Measurements from ENCODE around the gene RALBP1.
"Not testable (repeated sequence)": the region's sequence is repeated elsewhere in the genome, so short reads cannot be mapped to it uniquely, and the experiment has no call there.

RALBP1 gene
- 54.0 reads per million, percentile 70 among the genes with 10 or more reads in this experiment for total RNA-seq

DNA sequence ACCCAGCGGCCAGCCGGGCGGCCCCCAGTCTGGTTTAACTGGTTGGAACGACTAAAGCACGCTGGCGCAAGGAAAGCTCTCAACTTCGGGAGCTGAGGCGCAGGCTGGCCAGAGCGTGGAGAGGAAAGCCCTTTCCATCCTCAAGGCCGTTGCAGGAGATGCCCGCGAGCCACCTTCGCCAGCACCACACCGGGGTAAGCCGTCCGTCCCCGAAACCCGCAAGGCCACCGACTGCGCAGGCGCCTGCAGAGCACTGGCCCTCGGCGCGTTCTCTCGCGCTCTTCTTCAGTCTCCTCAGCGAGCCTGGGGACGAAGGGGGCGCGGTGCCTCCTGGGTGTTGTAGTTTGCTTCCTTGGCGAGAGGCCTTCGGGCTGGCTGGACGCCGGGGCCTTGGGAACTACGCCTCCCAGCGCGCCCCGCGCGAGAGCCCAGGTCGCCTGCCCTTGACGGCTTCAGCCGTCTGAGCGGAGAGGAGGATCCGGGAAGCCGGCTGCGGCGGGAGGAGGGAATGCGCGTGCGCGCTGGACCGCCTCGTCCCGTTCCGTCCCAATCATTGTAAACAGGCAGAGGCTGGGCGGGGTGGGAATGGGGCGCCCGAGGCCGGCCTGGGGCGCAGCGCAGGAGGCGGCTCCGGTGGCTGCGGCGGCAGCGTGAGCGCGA, at the start of gene RALBP1:
Gene RALBP1, plus strand, starts transcription at position 531 of the 660 bp plus-strand sequence. CDS start 37,533 bp downstream, outside the sequence.
- peak; percentile 98 for DNase-seq

DNA sequence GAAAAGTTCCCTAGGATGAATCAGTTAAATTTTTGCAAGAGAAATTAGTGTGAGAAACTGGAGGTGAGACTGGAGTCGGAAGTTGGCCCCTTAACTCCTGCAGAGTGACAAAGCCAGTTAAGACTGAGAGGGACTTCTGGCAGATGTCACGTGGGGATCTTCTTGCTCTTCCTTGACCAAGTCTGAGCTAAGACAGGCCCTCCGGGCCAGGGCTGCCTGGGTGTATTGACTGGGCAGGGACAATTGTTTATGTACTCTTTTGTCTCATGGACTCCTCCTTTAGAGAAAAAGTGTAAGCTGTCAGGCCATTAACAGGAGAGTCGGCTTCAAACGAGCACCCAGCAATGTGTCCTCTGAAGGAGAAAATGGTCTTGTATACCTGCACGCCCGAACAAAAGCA, 48.6 kb upstream of the RALBP1 start:
- no peak for DNase-seq

DNA sequence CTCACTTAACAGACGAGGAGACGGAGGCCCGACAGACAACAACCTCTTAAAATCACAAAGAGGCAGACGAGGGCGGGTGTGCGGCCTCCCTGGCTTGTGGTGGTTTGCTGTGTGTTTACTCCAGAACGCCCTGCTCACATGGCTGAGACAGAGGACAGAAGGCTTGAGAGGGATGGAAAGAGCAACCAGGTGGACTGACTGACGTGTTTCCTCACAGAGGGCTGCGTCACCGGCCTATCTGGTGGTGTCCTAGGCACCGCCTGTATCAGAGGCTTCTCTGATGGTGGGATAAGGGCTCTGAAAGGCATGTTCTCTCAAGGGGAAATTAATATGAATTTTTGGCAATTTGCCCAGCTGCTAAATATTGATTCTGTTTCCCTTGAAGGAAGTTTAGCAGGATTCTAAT, 47.0 kb upstream of the RALBP1 start:
- DNase-seq, result no peak

DNA sequence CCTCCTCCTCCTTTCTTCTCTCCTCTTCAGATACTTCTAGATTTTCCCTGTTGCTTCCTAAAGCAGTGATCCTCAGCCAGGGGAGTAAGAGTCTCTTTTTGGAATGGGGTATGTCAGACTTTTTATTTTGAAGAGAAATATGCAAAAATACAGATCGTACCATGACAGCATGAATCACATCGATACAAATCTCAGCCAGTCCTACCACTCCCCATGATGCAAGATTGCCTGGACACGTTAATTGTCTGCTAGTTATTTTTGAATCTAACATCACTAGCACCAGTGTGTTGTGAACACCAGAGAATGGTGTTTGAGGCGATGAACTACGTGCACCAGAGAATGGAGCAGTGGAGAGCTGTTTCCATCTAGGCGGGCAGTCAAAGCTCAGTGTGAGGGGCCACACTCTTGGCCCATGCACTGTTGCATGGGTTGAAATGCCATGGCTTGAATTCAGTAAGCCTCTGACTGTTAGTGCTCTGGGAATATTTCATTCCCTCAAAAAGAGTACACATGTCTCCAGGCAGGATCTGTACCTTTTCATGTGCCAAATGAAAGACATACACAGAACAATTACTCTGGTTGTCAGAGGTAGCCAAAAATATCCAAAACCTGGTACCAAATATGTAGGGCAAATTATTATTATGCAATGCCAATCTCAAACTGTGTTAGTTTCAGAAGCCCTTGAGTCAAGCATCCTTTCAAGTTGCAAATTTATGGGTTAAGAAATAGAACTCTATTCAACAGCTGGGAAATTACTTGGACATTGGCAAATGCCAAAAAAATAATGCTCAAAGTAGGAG, 46.3 kb upstream of the RALBP1 start:
- DNase-seq, result no peak

DNA sequence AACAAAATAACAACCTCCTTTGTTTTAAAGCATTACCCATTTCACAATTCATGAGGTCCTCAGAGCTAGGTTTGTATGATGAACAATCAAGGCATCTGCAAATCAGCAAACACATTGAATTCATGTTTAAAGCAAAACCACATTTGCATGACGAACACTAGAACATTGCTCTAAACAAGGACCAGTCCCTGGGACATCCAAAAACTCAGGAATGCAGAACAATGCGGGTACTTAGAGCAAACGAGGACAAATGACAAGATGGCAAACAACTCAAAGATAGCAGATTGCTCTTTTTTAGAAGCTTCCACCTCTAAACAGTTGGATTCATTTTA, 45.7 kb upstream of the RALBP1 start:
- DNase-seq, result no peak

DNA sequence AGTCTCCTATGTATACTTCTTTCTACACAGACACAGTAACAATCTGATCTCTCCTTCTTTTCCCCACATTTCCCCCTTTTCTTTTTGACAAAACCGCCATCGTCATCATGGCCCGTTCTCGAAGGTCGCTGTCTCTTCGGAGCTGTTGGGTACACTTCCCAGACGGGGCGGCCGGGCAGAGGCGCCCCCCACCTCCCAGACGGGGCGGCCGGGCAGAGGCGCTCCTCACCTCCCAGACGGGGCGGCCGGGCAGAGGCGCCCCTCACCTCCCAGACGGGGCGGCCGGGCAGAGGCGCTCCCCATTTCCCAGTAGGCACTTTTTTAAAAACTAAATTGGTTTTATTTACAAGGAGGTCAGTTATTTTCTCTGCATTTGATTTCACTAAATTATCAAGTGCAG, 45.0 kb upstream of the RALBP1 start:
- DNase-seq, result not testable (repeated sequence)

DNA sequence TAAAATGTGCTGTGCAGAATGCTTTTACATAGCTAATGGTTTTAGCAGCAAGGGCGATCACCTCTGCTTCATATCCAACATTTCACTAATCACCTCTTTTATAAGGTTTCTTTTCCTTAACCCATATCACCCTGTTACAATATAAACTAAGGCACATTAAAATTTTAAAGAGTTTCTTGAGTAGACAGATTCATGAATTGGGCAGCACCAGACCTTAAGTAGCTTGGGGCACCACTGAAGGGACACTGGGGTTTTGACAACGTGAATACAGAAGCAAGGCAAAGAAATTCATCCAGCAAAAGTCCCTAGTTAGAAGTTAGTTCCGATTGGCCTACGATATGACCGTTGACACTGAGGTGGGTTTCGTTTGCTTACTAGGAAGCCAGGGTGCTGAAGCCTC, 44.0 kb upstream of the RALBP1 start:
- no peak for DNase-seq

DNA sequence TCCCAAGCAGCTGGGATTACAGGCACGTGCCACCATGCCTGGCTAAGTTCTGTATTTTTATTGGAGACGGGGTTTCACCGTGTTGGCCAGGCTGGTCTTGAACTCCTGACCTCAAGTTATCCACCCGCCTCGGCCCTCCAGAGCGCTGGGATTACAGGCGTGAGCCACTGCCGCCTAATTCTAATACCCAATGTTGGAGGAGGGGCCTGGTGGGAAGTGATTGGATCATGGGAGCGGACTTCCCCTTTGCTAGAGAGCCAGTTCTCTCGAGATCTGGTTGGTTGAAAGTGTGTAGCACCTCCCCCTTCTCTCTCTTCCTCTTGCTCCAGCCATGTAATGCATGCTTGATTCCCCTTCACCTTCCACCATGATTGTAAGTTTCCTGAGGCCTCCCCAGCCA, 42.2 kb upstream of the RALBP1 start:
- not testable (repeated sequence) for DNase-seq

DNA sequence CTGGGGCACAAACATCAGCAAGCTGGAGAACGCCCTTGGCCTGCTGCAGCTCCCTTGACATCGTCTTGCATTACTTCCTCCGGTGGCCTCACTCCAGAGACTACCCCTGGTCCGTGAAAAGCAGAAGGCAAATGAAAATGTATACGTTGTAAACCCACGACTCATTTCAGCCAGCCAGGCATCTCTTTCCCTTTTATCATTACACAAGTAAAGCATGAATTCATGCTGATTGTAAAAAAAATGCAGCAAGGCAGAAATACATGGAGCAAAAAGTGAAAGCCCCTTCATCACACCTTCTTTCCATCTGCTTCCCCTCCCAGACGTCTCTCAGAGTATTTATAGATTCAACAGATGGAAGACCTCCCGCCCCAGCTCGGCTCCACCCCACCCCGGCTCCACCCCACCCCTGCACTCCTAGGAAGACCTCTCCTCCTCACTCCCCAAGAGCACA, 41.6 kb upstream of the RALBP1 start:
- no peak for DNase-seq

DNA sequence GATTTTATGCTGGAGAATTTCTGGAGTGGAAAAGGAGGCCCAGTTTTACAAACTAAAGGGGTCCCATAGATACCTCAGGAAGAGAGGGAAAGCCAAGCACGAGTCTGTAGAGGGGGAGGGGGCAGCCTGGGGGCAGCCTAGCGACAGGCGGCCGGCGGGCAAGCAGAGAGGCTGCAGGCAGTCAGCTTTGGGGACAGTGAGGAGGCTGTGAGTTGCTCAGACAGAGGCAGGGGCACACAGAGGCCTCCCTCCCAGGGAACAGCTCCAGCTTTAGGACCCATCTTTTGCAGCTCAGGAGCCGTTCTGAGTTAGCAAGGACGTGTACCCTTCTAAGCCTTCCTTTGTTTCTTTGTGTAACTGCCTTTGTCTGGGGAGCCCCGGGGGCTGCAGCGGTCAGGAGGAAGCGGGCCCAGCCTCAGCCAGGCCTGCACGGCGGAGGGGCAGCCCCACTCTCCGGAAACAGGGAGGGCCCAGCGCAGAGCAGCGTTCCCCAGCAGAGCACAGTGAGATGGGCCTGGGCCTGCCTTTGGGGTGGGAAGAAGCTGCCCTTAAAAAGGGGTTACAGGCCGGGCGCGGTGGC, 41.1 kb upstream of the RALBP1 start:
- DNase-seq, result no peak

DNA sequence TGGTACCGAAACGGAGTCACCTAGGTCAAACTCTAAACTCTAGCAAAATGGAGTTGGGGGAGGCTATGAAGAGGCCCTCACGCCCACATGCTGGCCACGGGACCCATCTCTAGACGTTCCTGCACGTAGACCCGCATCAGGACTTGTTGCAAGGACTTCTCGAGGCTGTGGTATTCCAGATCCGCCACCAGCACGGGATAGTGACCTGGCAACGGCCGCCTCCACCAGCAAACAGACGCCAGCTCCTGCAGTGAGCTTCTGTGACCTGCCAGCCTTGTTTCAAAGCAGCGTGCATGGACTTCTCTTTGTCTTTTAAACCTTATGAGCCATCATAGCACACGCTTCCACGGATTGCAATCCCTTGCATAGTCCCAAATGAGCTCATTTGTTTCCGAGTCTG, 40.3 kb upstream of the RALBP1 start:
- no peak for DNase-seq

DNA sequence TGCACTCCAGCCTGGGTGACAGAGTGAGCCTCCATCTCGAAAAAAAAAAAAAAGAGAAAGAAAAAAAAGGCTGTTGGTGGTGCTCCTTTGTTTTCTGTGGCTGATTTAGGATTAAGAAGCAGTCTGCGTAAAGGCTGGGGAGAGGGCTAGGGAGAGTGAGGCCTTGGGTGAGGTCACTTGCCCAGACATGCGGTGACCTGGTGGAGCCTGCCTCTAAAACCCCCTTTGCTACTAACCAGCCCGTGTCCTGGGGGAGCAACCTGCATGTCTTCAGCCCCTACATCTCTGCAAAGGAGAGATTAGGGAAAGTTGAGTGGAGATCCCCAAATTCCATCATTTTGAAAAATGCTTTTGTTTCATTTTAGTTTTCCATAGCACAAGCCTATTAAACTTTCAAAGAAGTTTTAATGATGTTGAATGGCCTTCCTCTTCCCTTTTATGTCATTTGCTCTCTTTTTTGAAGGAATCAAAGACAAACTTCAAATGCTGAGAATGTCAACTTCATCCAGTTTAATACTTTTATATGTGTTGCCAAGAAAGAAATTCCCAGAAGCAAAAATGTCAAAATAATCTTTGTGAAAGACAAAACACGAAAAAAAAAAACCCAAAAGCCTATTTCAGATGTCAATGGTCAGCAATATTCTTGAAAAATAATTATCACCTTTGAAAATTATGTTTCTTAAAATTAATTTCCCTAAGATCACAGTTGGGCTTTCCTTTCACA, 38.9 kb upstream of the RALBP1 start:
- DNase-seq, result no peak

DNA sequence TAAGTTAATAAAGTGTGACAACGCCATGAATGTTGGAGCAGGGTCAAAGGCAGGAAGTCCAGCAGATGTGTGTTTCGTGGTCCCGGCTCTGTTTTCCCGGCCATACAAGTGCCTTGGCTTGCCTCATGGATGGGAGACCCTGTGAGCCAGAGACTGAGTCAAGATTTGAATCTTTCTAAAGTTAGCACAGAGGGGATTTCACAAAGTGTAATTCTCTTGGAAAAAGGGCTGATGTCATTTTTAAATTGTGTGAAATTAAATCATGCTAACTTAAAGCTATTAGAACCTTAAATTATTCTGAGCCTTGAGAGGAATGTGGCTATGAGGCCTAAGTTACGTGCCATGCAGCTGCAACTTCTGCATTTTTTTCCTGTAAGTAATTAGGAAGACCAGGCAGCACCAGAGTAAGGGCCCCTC, 38.3 kb upstream of the RALBP1 start:
- DNase-seq, result no peak

DNA sequence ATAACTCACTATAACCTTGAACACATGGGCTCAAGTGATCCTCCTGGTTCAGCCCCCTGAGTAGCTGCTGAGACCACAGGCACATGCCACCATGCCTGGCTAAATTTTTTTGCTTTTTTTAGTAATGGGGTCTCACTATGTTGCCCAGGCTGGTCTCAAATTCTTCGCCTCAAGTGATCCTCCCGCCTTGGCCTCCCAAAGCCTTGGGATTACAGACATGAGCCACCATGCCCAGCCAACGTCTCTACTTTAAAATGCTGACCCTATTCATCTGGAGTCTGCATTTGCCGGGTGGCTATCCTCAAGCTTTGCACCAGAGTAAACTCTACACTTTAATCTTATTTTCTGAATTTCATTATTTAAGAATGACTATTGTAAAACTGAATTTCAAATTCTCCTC, 37.6 kb upstream of the RALBP1 start:
- no peak for DNase-seq

DNA sequence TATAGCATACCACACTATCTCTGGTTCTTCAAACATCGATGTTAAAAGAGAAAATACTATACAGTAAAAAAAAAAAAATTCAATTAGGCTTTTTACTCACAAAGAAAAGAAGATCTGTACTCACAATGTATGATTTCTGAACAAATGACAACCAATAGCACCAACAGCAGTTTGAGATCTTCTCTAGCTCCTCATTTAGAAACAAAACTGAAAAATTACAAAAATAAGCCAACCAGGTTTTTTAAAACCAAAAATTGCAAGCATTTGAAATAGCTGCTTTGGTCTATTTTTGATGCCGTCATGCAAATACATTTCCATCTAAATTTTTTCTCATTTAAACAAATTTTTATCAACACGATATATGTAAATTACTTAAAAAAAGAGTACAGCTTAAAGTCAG, 34.3 kb upstream of the RALBP1 start:
- DNase-seq, result no peak

DNA sequence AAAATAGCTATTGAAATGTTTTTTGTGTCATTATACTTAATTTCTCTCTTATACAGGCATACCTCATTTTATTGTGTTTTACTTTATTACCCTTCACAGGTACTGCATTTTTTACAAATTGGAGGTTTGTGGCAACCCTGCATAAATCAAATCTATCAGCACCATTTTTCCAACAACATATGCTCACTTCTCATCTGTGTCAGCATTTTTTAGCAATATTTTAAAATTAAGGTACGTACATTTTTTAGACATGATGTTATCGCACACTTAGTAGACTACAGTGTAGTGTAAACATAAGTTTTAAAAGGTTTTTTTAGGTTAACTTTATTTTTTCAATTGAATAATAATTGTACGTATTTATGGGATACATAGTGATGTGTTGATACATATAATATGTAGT, 30.8 kb upstream of the RALBP1 start:
- DNase-seq, result no peak

DNA sequence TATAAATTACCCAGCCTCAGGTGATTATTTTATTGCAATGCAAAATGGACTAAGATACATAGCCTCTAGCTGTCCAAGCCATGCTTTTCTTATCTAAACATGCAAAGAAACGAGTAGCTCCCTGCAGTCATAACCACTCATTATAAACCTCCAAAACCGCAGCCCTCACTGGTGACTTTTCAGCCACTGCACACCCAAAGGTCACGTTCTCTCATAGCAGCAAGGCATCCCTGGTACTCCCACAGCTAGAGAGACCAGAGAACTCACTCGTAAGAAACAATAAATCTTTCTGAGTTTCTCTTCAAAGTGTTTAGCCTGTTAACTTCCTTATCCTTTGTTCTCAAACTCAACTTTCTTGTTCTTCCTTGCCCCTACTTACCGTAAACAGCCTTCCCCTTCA, 28.5 kb upstream of the RALBP1 start:
- DNase-seq, result no peak

DNA sequence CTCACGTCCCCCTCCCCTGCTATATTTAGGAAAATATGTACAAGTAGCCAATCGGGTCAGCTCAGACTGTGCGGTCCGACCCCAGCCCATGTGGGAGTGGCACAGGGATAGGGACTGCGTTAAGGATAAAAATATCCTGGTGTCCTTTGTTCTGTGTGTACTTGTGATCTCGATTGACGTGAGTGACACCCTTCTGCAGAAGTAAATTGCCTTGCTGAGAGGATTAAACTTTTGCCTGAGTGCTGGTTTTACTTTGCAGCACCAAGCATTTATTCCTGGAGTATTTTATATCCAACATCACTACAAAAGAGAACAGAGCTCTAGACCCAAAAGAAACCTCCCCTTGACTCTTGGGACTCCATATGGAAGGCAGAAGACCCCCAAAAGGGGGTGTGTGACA, 28.0 kb upstream of the RALBP1 start:
- no peak for DNase-seq

DNA sequence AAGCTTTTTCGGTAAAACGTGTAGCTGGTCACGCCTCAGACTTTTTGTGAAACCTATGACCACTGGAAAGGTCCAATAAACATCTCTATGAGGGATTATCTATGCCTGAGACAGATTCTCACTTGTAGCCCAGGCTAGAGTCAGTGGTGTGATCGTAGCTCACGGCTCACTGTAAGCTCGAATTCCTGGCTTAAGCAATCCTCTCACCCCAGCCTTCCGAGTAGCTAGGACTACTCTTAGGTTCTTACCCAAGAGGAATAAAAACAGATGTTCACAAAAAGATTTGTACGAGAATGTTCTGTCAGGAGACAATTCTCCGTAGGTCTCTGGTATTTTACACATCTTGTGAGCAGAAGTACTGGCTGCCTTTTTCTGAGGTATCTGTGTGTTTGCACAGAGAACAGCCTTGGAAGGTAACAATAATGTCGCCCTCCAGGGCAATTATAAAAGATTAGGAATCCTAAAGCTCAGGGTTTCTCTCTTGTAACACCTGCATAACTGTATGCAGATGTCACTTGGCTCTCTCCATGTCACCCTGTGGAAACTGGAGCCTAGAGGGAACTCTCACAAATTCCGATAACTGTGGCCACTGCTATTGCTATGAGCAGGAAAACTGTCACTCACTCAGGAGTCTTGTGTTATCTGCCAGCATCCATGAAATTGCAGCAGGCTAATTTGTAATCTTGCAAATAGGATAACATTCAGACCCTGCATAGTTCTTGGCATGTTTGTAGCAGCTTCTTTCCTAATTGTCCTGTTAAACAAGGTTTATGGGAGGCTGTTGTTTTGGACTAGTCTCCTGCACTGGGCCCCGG, 25.5 kb upstream of the RALBP1 start:
- no peak for DNase-seq

DNA sequence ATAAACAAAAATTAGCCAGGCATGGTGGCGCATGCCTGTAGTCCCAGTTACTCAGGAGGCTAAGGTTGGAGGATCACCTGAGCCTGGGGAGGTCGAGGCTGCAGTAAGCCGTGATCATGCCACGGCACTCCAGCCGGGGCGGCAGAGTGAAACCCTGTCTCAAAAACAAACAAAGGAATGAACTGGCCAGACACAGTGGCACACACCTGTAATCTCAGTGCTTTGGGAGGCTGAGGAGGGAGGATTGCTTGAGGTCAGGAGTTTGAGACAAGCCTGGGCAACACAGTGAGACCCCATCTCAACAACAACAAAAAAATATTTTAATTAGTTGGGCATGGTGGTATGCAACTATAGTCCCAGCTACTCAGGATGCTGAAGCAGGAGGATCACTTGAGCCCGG, 24.4 kb upstream of the RALBP1 start:
- DNase-seq, result not testable (repeated sequence)

DNA sequence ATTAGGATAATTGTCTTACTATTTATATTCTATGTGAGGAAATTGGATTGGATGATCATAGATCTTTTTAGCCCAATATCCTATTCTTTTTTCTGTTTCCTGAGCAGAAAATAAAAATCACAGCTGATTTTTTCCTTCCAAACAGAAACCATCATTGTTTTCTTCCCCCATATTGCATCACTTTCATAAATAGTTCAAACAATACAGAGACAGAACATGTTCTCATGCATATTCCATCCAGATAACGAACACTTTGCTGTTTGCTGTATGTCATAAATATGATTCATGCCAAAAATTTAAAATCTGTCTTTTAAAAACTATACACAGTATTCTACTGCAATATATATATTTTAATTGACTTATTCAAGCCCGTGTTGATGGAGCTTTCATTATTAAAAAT, 22.0 kb upstream of the RALBP1 start:
- DNase-seq, result no peak

DNA sequence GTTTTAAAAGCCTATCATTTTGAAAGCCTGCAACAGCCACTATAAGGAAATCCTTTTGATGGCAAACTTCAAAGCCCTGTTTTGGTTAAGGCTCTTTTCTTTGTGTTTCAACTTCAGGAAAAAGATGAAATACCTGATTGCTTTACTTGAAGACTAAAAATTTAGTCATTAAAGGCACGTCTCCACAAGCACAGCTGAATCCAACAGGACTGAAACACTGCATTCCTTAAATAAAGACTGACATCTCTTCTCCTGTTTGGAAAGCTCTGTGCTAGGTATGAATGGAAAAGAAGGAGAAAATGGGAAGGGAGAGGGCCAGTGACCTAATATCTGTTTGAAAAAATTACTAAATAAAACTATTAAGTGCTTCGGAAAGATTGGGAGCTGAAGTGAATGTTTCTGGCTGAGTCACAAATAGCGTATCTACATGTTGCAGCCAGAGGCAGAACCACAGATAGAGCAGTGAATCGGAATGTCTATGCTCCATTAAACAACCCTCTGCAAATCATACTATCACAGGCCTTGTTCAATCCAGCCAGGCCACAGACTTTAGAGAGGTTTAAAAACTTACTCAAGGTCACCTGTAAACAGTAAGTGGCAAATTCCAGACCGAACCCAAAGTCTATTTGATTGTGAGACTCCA, 21.1 kb upstream of the RALBP1 start:
- DNase-seq, result no peak
